ENCODE results near the gene NAT8.
"Not testable (repeated sequence)": the region's sequence is repeated elsewhere in the genome, so short reads cannot be mapped to it uniquely, and the experiment has no call there.

Gene NAT8

GRCh38 chr2:73676211-73676610 is 34.0 kb upstream of the NAT8 start:
- DNase-seq; H3K36me3 ChIP-seq; H3K27me3 ChIP-seq (ENCODE audit: insufficient read depth, low read depth, severe bottlenecking); H3K27ac ChIP-seq; H3K4me3 ChIP-seq (ENCODE audit: low read depth, low read length); H3K9me3 ChIP-seq (ENCODE audit: severe bottlenecking): not testable (repeated sequence)

DNA sequence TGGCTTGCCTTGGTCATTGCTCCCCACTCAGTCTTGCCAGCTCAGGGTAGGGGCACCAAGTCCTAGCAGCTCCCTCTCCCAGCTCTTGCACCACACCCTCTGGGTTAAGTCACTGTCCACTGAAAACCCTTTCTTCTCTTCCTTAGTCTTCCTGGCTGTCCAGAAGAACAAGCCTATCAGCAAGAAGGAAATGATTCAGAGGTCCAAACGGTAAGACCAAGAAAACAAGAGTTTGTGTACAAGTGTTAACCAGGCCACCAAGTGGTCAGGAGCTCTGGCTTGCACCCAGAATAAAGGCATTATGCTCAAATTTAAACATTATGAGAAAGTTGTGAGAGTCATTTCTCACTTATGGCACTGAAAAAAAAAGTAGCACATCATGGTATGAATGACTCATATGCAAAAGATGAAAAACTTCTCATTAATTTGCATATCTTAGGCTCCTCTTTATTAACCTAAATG is 32.5 kb upstream of the NAT8 start:
- not testable (repeated sequence) for H3K36me3 ChIP-seq

GRCh38 chr2:73669976-73670375 is 27.8 kb upstream of the NAT8 start:
- not testable (repeated sequence) for H3K4me3 ChIP-seq (ENCODE audit: low read depth, low read length); H3K27me3 ChIP-seq (ENCODE audit: insufficient read depth, low read depth, severe bottlenecking); H3K9me3 ChIP-seq (ENCODE audit: severe bottlenecking); DNase-seq; H3K36me3 ChIP-seq; H3K27ac ChIP-seq

More for the DNA sequence above, 32.5 kb upstream of the NAT8 start:
- not testable (repeated sequence) for H3K9me3 ChIP-seq (ENCODE audit: severe bottlenecking); H3K27ac ChIP-seq; H3K4me3 ChIP-seq (ENCODE audit: low read depth, low read length); DNase-seq; H3K27me3 ChIP-seq (ENCODE audit: insufficient read depth, low read depth, severe bottlenecking)

DNA sequence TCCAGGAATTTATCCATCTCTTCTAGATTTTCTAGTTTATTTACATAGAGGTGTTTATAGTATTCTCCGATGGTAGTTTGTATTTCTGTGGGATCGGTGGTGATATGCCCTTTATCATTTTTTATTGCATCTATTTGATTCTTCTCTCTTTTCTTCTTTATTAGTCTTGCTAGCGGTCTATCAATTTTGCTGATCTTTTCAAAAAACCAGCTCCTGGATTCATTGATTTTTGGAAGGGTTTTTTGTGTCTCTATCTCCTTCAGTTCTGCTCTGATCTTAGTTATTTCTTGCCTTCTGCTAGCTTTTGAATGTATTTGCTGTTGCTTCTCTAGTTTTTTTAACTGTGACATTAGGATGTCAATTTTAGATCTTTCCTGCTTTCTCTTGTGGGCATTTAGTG is 25.0 kb upstream of the NAT8 start:
- not testable (repeated sequence) for H3K4me3 ChIP-seq (ENCODE audit: low read depth, low read length); H3K36me3 ChIP-seq; DNase-seq; H3K9me3 ChIP-seq (ENCODE audit: severe bottlenecking); H3K27ac ChIP-seq; H3K27me3 ChIP-seq (ENCODE audit: insufficient read depth, low read depth, severe bottlenecking)

- H3K36me3 ChIP-seq, result no peaks in the 10 kb centered on the region
- no peak overlapping the region for H3K27ac ChIP-seq
- DNase-seq, result no peak
- H3K9me3 ChIP-seq (ENCODE audit: severe bottlenecking), result no peaks in the 10 kb centered on the region
- TF ChIP-seq, protein P1, sequence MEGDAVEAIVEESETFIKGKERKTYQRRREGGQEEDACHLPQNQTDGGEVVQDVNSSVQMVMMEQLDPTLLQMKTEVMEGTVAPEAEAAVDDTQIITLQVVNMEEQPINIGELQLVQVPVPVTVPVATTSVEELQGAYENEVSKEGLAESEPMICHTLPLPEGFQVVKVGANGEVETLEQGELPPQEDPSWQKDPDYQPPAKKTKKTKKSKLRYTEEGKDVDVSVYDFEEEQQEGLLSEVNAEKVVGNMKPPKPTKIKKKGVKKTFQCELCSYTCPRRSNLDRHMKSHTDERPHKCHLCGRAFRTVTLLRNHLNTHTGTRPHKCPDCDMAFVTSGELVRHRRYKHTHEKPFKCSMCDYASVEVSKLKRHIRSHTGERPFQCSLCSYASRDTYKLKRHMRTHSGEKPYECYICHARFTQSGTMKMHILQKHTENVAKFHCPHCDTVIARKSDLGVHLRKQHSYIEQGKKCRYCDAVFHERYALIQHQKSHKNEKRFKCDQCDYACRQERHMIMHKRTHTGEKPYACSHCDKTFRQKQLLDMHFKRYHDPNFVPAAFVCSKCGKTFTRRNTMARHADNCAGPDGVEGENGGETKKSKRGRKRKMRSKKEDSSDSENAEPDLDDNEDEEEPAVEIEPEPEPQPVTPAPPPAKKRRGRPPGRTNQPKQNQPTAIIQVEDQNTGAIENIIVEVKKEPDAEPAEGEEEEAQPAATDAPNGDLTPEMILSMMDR (IDR thresholded peaks at IDR 0.05; ENCODE audit: low read depth, low read length), result no peak
- no peak overlapping the region for H3K4me3 ChIP-seq (ENCODE audit: low read depth, low read length)
- no peaks in the 10 kb centered on the region for H3K27me3 ChIP-seq (ENCODE audit: insufficient read depth, low read depth, severe bottlenecking)
Observed at GRCh38 chr2:73654175-73654574, 12.0 kb upstream of the NAT8 start.

DNA sequence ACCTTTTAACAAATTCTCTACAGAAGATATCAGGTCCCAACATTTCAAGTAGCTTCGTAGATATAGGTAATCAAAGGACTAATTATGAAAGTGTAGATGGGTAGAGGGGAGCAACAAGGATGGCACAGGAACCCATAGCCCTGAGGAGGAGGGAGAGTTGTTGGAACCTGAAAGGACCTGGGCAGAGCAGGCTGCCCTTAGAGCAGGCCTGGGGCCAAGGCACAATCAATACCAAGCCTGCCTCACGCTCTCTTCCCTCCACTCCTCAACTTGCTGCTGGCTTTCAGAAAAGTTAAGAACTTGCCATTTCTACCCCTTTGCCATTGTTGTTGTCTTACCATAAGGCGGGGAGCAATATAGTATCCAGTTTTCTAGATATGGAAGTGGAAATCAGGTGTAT is 10.1 kb upstream of the NAT8 start:
- no peak for DNase-seq
- H3K27ac ChIP-seq, result no peak overlapping the region
- H3K27me3 ChIP-seq (ENCODE audit: insufficient read depth, low read depth, severe bottlenecking), result no peaks in the 10 kb centered on the region
- TF ChIP-seq, protein P1 (IDR thresholded peaks at IDR 0.05; ENCODE audit: low read depth, low read length), result no peak
- H3K4me3 ChIP-seq (ENCODE audit: low read depth, low read length), result no peak overlapping the region
- peaks cover 8% of the 10 kb centered on the region for H3K9me3 ChIP-seq (ENCODE audit: severe bottlenecking)
- no peaks in the 10 kb centered on the region for H3K36me3 ChIP-seq

DNA sequence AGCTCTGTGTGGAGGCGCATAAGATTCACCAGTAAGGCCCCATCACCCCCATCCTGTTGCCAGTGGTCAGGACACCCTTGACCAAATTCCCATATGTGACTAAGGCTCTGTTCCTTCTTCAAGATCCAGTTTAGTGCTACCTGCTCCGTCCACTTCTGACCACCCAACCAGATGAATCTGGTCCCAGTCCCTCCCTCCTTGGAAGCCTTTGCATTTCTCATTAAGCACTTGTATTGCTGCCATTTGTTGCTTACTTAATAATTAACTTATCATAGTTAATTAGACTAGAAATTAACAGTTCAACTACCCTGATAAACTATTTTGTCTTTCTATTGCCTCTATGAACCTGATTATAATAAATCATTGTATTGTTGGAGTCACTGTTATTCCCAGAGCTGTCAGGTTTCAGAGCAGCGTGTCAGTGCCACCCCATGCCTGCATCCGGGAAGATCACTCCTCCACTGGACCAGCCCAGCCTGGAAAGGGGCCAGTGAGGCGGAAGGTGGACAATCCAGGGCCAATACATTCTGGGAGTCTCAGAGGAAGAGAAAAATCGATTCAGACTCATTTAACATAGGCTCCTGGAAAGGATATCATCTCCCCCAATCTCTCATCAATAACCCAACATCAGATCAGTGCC is 9.5 kb upstream of the NAT8 start:
- Histone ChIP-seq H3K9me3 (ENCODE audit: severe bottlenecking) (peaks cover 11% of the 10 kb centered on the region), H3K27ac (no peak overlapping the region), H3K27me3 (ENCODE audit: insufficient read depth, low read depth, severe bottlenecking) (no peaks in the 10 kb centered on the region), H3K4me3 (ENCODE audit: low read depth, low read length) (no peak overlapping the region), H3K36me3 (no peaks in the 10 kb centered on the region)
- TF ChIP-seq, protein P1 (IDR thresholded peaks at IDR 0.05; ENCODE audit: low read depth, low read length), result no peak
- no peak for DNase-seq

GRCh38 chr2:73647690-73648089 is 5.5 kb upstream of the NAT8 start:
- not testable (repeated sequence) for H3K36me3 ChIP-seq; H3K27ac ChIP-seq; H3K27me3 ChIP-seq (ENCODE audit: insufficient read depth, low read depth, severe bottlenecking); DNase-seq; H3K4me3 ChIP-seq (ENCODE audit: low read depth, low read length)
- peaks cover 12% of the 10 kb centered on the region for H3K9me3 ChIP-seq (ENCODE audit: severe bottlenecking)
